Left ventricle myocardium superior (tissue), 1 donor: ENCODE data around the gene GAPVD1. TPM values are rescaled to one million over a fixed set of nuclear protein-coding genes. Genes with fewer than 3 reads are reported as not detected.

Experiments used
- ATAC-seq: fragments of 200-7000 bp; cut with Tn5 transposase; one replicate; pipeline ENCODE4 v1.9.1; 2020; ENCODE audit warnings: mild to moderate bottlenecking, moderate library complexity
- DNase-seq: peaks from one replicate; pipeline ENCODE4 v3.0.0-alpha.2; 2020
- intact Hi-C: fragments of 100-400 bp; cut with micrococcal nuclease; formaldehyde crosslinking; loops from one replicate; pipeline ENCODE4 v1.11.0; 2022
- total RNA-seq: library from RNA; stranded (reverse); fragmentation: NEBNext Ultra II Directional; extraction: Animal tissue kit (Norgen Biotek cat#: 25700); gene quantifications from one replicate; pipeline ENCODE4 v1.2.1, GENCODE V29; 2021
- donor health status: DM: no; HTN: yes; CAD: no; lungs with severe emphysema.

GAPVD1 gene
- total RNA-seq, 1 donor from 2014 or later = 30.5 TPM

- no peak for ATAC-seq
- DNase-seq = no peak
- intact Hi-C loops = no loop called here
Measured at GRCh38 chr9:125360601-125361000, 99.0 kb downstream of the GAPVD1 start.

- no peak for DNase-seq
- intact Hi-C loops = no loop called here
- no peak for ATAC-seq
Measured at GRCh38 chr9:125361837-125362531, 100.4 kb downstream of the GAPVD1 start.

GRCh38 chr9:125366676-125367075 lies 105.0 kb downstream of the GAPVD1 start:
- intact Hi-C loops = no loop called here
- no peak for DNase-seq
- no peak for ATAC-seq

DNA sequence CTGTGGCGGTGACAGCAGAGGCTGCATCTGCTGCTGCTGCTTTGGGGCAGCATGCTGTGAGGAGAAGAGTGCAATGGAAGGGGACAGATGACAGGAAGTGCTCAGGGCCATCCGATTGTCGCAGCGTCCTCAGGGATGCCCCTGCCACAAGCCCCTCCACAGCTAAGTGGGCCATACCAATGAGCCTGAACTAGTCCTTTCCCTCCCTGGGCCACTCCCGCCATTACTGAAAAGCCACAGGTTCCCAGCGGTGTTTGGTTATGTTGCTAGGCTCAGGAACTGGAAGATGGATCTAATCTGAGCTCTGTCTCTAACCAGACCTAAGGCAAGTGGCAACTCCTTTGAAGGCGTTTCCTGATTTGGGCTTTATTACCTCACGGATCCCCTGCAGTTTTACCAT lies 109.2 kb downstream of the GAPVD1 start:
- intact Hi-C loops = no loop called here
- ATAC-seq (no peak), DNase-seq (no peak)

GRCh38 chr9:125372441-125373226 lies 111.0 kb downstream of the GAPVD1 start:
- DNase-seq (no peak), ATAC-seq (no peak)
- intact Hi-C loops = no loop called here

GRCh38 chr9:125374443-125375309 lies 113.0 kb downstream of the GAPVD1 start:
- intact Hi-C loops = no loop called here
- DNase-seq = peak; percentile 66
- ATAC-seq = peak; percentile 89

DNA sequence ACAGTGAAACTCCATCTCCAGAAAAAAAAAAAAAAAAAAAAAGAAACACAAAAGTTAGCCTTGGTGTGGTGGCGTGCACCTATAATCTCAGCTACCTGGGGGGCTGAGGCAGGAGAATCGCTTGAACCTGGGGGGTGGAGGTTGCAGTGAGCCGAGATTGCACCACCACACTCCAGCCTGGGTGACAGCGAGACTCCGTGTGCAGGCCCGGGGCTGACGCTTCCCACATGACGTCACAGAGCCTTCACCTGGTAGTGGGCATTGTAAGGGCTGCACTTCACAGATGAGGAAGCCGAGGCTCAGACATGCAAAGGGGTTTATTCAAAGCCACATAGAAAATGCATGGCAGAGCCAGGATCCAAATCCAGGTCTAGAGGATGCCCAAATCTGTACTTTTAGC lies 114.2 kb downstream of the GAPVD1 start:
- no peak for ATAC-seq
- intact Hi-C loops = no loop called here
- no peak for DNase-seq

- DNase-seq (no peak), ATAC-seq (no peak)
- intact Hi-C loops = no loop called here
Measured at GRCh38 chr9:125376261-125377226, 114.9 kb downstream of the GAPVD1 start.

GRCh38 chr9:125377584-125378250 lies 116.1 kb downstream of the GAPVD1 start:
- ATAC-seq = no peak

DNA sequence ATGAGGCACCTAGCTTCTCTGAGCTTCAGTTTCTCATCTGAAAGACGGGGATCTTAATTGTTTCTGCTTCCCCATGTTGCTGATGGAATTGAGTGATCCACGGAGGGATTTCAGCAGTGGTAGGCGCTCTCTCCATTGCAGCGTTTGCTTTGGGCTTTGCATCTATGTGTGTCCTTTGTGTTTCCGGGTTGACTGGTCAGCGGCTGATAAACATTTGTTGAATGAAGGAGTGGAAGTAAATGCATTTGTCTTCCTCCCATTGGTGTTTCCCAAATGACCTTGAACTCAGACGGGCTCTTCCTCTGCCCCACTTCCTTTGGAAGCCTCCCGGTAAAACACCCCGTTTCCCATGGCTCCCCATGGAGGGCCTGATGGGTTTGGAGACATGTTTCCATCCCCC lies 117.2 kb downstream of the GAPVD1 start:
- DNase-seq (no peak), ATAC-seq (no peak)
- intact Hi-C loops = no loop called here

More at GRCh38 chr9:125377584-125378250, 116.1 kb downstream of the GAPVD1 start:
- intact Hi-C loops = no loop called here
- DNase-seq = no peak

- ATAC-seq = no peak
- DNase-seq = no peak
- intact Hi-C loops = no loop called here
Measured at GRCh38 chr9:125379208-125379607, 117.6 kb downstream of the GAPVD1 start.

DNA sequence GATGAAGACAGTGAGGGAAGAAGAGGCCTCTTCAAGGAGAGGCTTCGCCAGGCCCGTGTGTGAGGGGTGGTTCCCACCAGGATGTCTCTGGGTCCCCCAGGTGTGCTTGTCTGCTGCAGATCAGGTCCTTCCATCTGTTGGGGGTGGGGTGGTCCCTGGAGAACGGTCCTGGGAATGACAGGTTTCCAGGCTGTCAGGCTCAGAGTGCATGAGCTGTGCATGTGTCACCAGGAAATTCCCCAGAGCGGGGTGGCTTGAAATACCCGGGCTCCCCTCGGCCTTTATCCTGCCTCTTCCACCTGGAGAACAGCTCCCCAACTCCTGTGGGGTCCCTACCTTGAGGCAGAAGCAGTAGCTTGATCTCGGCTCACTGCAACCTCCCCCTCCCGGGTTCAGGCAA lies 118.8 kb downstream of the GAPVD1 start:
- intact Hi-C loops = no loop called here
- no peak for DNase-seq
- no peak for ATAC-seq

GRCh38 chr9:125387861-125388524 lies 126.4 kb downstream of the GAPVD1 start:
- intact Hi-C loops = no loop called here
- no peak for ATAC-seq
- DNase-seq = no peak

GRCh38 chr9:125388978-125389377 lies 127.4 kb downstream of the GAPVD1 start:
- ATAC-seq = no peak

GRCh38 chr9:125391704-125392103 lies 130.1 kb downstream of the GAPVD1 start:
- intact Hi-C loops = no loop called here
- no peak for DNase-seq
- no peak for ATAC-seq

More at GRCh38 chr9:125388978-125389377, 127.4 kb downstream of the GAPVD1 start:
- intact Hi-C loops = no loop called here
- DNase-seq = no peak

GRCh38 chr9:125393426-125393825 lies 131.8 kb downstream of the GAPVD1 start:
- intact Hi-C loops = no loop called here
- DNase-seq (no peak), ATAC-seq (no peak)

DNA sequence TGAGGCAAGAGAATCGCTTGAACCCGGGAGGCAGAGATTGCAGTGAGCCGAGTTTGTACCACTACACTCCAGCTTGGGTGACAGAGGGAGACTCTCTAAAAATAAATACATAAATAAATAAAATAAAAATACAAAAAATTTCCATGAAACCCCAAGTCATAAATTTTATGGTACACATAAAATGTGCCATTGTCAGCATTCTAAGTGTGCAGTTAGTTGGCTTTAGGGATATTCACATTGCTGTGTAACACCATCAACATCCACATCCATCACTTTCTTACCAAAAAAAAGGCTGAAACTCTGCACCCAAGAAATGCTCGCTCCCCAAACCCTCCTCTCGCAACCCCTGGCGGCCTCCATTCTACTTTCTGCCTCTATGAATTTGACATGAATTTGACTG lies 135.2 kb downstream of the GAPVD1 start:
- intact Hi-C loops = no loop called here
- no peak for ATAC-seq
- no peak for DNase-seq

GRCh38 chr9:125397736-125398135 lies 136.1 kb downstream of the GAPVD1 start:
- DNase-seq (no peak), ATAC-seq (no peak)
- intact Hi-C loops = no loop called here
